Measurements from ENCODE around the gene IGDCC3.

IGDCC3 gene

GRCh38 chr15:65342493-65342892 is 35.3 kb downstream of the IGDCC3 start:
- Histone ChIP-seq H3K36me3 (ENCODE audit: insufficient read depth, low read length) (no peaks in the 10 kb centered on the region), H3K4me1 (ENCODE audit: insufficient read depth, low read length) (peaks cover 23% of the 10 kb centered on the region), H3K9ac (ENCODE audit: low read depth, low read length) (no peak overlapping the region), H3K9me3 (ENCODE audit: control insufficient read depth, insufficient read depth, low read length) (no peaks in the 10 kb centered on the region)

- Histone ChIP-seq H3K9ac (ENCODE audit: low read depth, low read length) (no peak overlapping the region), H3K36me3 (ENCODE audit: insufficient read depth, low read length) (no peaks in the 10 kb centered on the region), H3K4me1 (ENCODE audit: insufficient read depth, low read length) (peaks cover 40% of the 10 kb centered on the region), H3K9me3 (ENCODE audit: control insufficient read depth, insufficient read depth, low read length) (no peaks in the 10 kb centered on the region)
These were observed 37.9 kb downstream of the IGDCC3 start for GRCh38 chr15:65339920-65340319.

- H3K4me1 ChIP-seq (ENCODE audit: insufficient read depth, low read length), result peaks cover 43% of the 10 kb centered on the region
- no peak overlapping the region for H3K9ac ChIP-seq (ENCODE audit: low read depth, low read length)
- H3K36me3 ChIP-seq (ENCODE audit: insufficient read depth, low read length), result no peaks in the 10 kb centered on the region
- no peaks in the 10 kb centered on the region for H3K9me3 ChIP-seq (ENCODE audit: control insufficient read depth, insufficient read depth, low read length)
These were observed 38.4 kb downstream of the IGDCC3 start for GRCh38 chr15:65339416-65339815.

- Histone ChIP-seq H3K9me3 (ENCODE audit: control insufficient read depth, insufficient read depth, low read length) (no peaks in the 10 kb centered on the region), H3K36me3 (ENCODE audit: insufficient read depth, low read length) (no peaks in the 10 kb centered on the region), H3K4me1 (ENCODE audit: insufficient read depth, low read length) (peaks cover 49% of the 10 kb centered on the region), H3K9ac (ENCODE audit: low read depth, low read length) (no peak overlapping the region)
These were observed 39.0 kb downstream of the IGDCC3 start for GRCh38 chr15:65338823-65339222.

GRCh38 chr15:65338366-65338765 is 39.4 kb downstream of the IGDCC3 start:
- Histone ChIP-seq H3K36me3 (ENCODE audit: insufficient read depth, low read length) (no peaks in the 10 kb centered on the region), H3K9me3 (ENCODE audit: control insufficient read depth, insufficient read depth, low read length) (no peaks in the 10 kb centered on the region), H3K9ac (ENCODE audit: low read depth, low read length) (no peak overlapping the region), H3K4me1 (ENCODE audit: insufficient read depth, low read length) (peaks cover 53% of the 10 kb centered on the region)

GRCh38 chr15:65337436-65338070 is 40.2 kb downstream of the IGDCC3 start:
- peaks cover 53% of the 10 kb centered on the region for H3K4me1 ChIP-seq (ENCODE audit: insufficient read depth, low read length)
- H3K9me3 ChIP-seq (ENCODE audit: control insufficient read depth, insufficient read depth, low read length), result no peaks in the 10 kb centered on the region
- no peak overlapping the region for H3K9ac ChIP-seq (ENCODE audit: low read depth, low read length)
- no peaks in the 10 kb centered on the region for H3K36me3 ChIP-seq (ENCODE audit: insufficient read depth, low read length)

- no peaks in the 10 kb centered on the region for H3K9me3 ChIP-seq (ENCODE audit: control insufficient read depth, insufficient read depth, low read length)
- peaks cover 53% of the 10 kb centered on the region for H3K4me1 ChIP-seq (ENCODE audit: insufficient read depth, low read length)
- H3K9ac ChIP-seq (ENCODE audit: low read depth, low read length), result no peak overlapping the region
These were observed 41.0 kb downstream of the IGDCC3 start for GRCh38 chr15:65336493-65337435.

GRCh38 chr15:65335278-65336055 is 42.3 kb downstream of the IGDCC3 start:
- no peaks in the 10 kb centered on the region for H3K36me3 ChIP-seq (ENCODE audit: insufficient read depth, low read length)
- H3K9ac ChIP-seq (ENCODE audit: low read depth, low read length), result no peak overlapping the region
- H3K4me1 ChIP-seq (ENCODE audit: insufficient read depth, low read length), result peaks cover 53% of the 10 kb centered on the region
- no peaks in the 10 kb centered on the region for H3K9me3 ChIP-seq (ENCODE audit: control insufficient read depth, insufficient read depth, low read length)

More at GRCh38 chr15:65336493-65337435, 41.0 kb downstream of the IGDCC3 start:
- H3K36me3 ChIP-seq (ENCODE audit: insufficient read depth, low read length), result no peaks in the 10 kb centered on the region

GRCh38 chr15:65334586-65335231 is 43.1 kb downstream of the IGDCC3 start:
- peaks cover 46% of the 10 kb centered on the region for H3K4me1 ChIP-seq (ENCODE audit: insufficient read depth, low read length)
- no peaks in the 10 kb centered on the region for H3K36me3 ChIP-seq (ENCODE audit: insufficient read depth, low read length)
- H3K9me3 ChIP-seq (ENCODE audit: control insufficient read depth, insufficient read depth, low read length), result no peaks in the 10 kb centered on the region
- H3K9ac ChIP-seq (ENCODE audit: low read depth, low read length), result no peak overlapping the region

- Histone ChIP-seq H3K4me1 (ENCODE audit: insufficient read depth, low read length) (peaks cover 41% of the 10 kb centered on the region), H3K9ac (ENCODE audit: low read depth, low read length) (no peak overlapping the region), H3K9me3 (ENCODE audit: control insufficient read depth, insufficient read depth, low read length) (no peaks in the 10 kb centered on the region), H3K36me3 (ENCODE audit: insufficient read depth, low read length) (no peaks in the 10 kb centered on the region)
These were observed 43.9 kb downstream of the IGDCC3 start for GRCh38 chr15:65333856-65334255.

- Histone ChIP-seq H3K36me3 (ENCODE audit: insufficient read depth, low read length) (no peaks in the 10 kb centered on the region), H3K9ac (ENCODE audit: low read depth, low read length) (no peak overlapping the region), H3K9me3 (ENCODE audit: control insufficient read depth, insufficient read depth, low read length) (no peaks in the 10 kb centered on the region), H3K4me1 (ENCODE audit: insufficient read depth, low read length) (peaks cover 40% of the 10 kb centered on the region)
These were observed 44.5 kb downstream of the IGDCC3 start for GRCh38 chr15:65333148-65333820.

- H3K9me3 ChIP-seq (ENCODE audit: control insufficient read depth, insufficient read depth, low read length), result no peaks in the 10 kb centered on the region
- H3K4me1 ChIP-seq (ENCODE audit: insufficient read depth, low read length), result peaks cover 34% of the 10 kb centered on the region
- no peak overlapping the region for H3K9ac ChIP-seq (ENCODE audit: low read depth, low read length)
- no peaks in the 10 kb centered on the region for H3K36me3 ChIP-seq (ENCODE audit: insufficient read depth, low read length)
These were observed 45.2 kb downstream of the IGDCC3 start for GRCh38 chr15:65332391-65333147.

GRCh38 chr15:65331811-65332210 is 46.0 kb downstream of the IGDCC3 start:
- peaks cover 29% of the 10 kb centered on the region for H3K4me1 ChIP-seq (ENCODE audit: insufficient read depth, low read length)
- no peak overlapping the region for H3K9ac ChIP-seq (ENCODE audit: low read depth, low read length)
- no peaks in the 10 kb centered on the region for H3K9me3 ChIP-seq (ENCODE audit: control insufficient read depth, insufficient read depth, low read length)
- no peaks in the 10 kb centered on the region for H3K36me3 ChIP-seq (ENCODE audit: insufficient read depth, low read length)

Data from ES-I3 (cell line).